ENCODE results near the gene SERINC5.

Gene SERINC5

GRCh38 chr5:80254767-80255430, 949 bp downstream of the SERINC5 start:
- no peak for DNase-seq (ENCODE audit: low spot score)

- DNase-seq (ENCODE audit: low spot score), result no peak
Measured at GRCh38 chr5:80251636-80252035, 4.2 kb downstream of the SERINC5 start.

- DNase-seq (ENCODE audit: low spot score), result no peak
Measured at GRCh38 chr5:80250801-80251200, 5.0 kb downstream of the SERINC5 start.

GRCh38 chr5:80249901-80250300, 5.9 kb downstream of the SERINC5 start:
- DNase-seq (ENCODE audit: low spot score), result no peak

GRCh38 chr5:80248378-80248777, 7.5 kb downstream of the SERINC5 start:
- DNase-seq (ENCODE audit: low spot score), result no peak

- DNase-seq (ENCODE audit: low spot score), result peak; percentile 51
Measured at GRCh38 chr5:80246995-80247729, 8.7 kb downstream of the SERINC5 start.

GRCh38 chr5:80246001-80246758, 9.7 kb downstream of the SERINC5 start:
- DNase-seq (ENCODE audit: low spot score), result no peak

GRCh38 chr5:80243567-80243966, 12.3 kb downstream of the SERINC5 start:
- no peak for DNase-seq (ENCODE audit: low spot score)

- DNase-seq (ENCODE audit: low spot score), result no peak
Measured at GRCh38 chr5:80242849-80243248, 13.0 kb downstream of the SERINC5 start.

- no peak for DNase-seq (ENCODE audit: low spot score)
Measured at GRCh38 chr5:80240368-80240986, 15.4 kb downstream of the SERINC5 start.

GRCh38 chr5:80239680-80240367, 16.0 kb downstream of the SERINC5 start:
- no peak for DNase-seq (ENCODE audit: low spot score)

GRCh38 chr5:80238778-80239679, 16.8 kb downstream of the SERINC5 start:
- no peak for DNase-seq (ENCODE audit: low spot score)

- no peak for DNase-seq (ENCODE audit: low spot score)
Measured at GRCh38 chr5:80238097-80238496, 17.8 kb downstream of the SERINC5 start.

GRCh38 chr5:80237243-80237642, 18.6 kb downstream of the SERINC5 start:
- no peak for DNase-seq (ENCODE audit: low spot score)

- DNase-seq (ENCODE audit: low spot score), result no peak
Measured at GRCh38 chr5:80234116-80234948, 21.5 kb downstream of the SERINC5 start.

- no peak for DNase-seq (ENCODE audit: low spot score)
Measured at GRCh38 chr5:80231693-80232092, 24.2 kb downstream of the SERINC5 start.

- DNase-seq (ENCODE audit: low spot score), result no peak
Measured at GRCh38 chr5:80231243-80231642, 24.6 kb downstream of the SERINC5 start.

GRCh38 chr5:80230269-80230992, 25.4 kb downstream of the SERINC5 start:
- DNase-seq (ENCODE audit: low spot score), result no peak

- DNase-seq (ENCODE audit: low spot score), result no peak
Measured at GRCh38 chr5:80229902-80230255, 26.0 kb downstream of the SERINC5 start.
